Measurements from ENCODE around the gene IGFN1. TPM values are rescaled to one million over a fixed set of nuclear protein-coding genes. Genes with fewer than 3 reads are reported as not detected.

Gene IGFN1
- total and polyA plus RNA-seq, 3 donors from 2014 or later: 8.2 to 16.4 (median 12.5) TPM

GRCh38 chr1:201248721-201249559 is 58.3 kb downstream of the IGFN1 start:
- H3K36me3 ChIP-seq (ENCODE audit: low read depth, missing control alignments): no peaks in the 10 kb centered on the region
- no peak overlapping the region for H3K27ac ChIP-seq
- intact Hi-C loops (cut with DNase I; ENCODE audit: low total_unique reads): no loop called here
- no peaks in the 10 kb centered on the region for H3K4me1 ChIP-seq
- no peaks in the 10 kb centered on the region for H3K27me3 ChIP-seq
- DNase-seq: no peak
- H3K4me3 ChIP-seq: no peak overlapping the region
- TF ChIP-seq CTCF (IDR thresholded peaks at IDR 0.05): no peak
- TF ChIP-seq POLR2A (IDR thresholded peaks at IDR 0.05): no peak
- H3K9me3 ChIP-seq: no peaks in the 10 kb centered on the region
- WGBS, 2 donors: 82 to 96% methylated on average over 12 to 14 of the region's 14 CpGs

DNA sequence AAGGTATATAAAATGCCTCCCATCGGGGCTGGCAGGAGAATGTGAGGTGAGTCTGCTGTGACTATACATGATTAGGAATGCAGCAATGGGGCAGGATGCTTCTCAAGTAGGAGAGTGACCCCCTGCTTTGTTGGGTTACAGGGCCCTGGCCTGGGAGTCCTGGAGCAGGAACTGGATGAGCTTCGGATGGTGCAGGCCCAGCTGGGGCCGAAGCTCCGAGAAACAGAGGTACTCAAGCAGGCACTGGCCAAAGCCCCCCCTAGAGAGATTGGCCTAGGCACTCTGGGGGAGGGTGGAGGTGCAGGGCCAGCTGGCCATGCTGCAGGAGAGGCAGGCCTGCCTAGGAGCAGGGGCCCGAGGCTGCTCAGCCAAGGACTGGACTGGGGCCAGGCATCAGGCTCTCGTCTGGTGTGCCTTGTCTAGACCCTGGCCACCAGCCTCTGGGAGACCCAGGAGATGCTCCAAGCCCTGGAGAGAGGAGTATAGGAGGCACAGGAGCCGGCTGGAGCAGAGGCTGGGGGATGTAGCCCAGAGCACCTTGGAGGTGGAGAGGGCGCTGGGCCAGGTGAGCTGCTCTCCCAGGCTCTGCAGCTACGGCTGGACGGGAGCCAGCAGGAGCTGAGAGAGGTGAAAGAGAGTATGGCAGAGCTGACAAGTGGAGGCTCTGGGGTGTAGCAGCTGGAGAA is 59.8 kb downstream of the IGFN1 start:
- Histone ChIP-seq H3K9me3 (no peaks in the 10 kb centered on the region), H3K4me1 (no peaks in the 10 kb centered on the region), H3K4me3 (no peak overlapping the region), H3K27ac (no peak overlapping the region), H3K36me3 (ENCODE audit: low read depth, missing control alignments) (no peaks in the 10 kb centered on the region), H3K27me3 (no peaks in the 10 kb centered on the region)
- intact Hi-C loops (cut with DNase I; ENCODE audit: low total_unique reads): loop anchor here (10.0 kb wide), 1 partner anchor 114 kb away; no protein-coding TSS in a partner anchor
- 65 to 68% methylated on average over 6 to 10 of the region's 10 CpGs for WGBS, 2 donors
- no peak for DNase-seq
- TF ChIP-seq CTCF (IDR thresholded peaks at IDR 0.05) (no peak), POLR2A (IDR thresholded peaks at IDR 0.05) (no peak)

DNA sequence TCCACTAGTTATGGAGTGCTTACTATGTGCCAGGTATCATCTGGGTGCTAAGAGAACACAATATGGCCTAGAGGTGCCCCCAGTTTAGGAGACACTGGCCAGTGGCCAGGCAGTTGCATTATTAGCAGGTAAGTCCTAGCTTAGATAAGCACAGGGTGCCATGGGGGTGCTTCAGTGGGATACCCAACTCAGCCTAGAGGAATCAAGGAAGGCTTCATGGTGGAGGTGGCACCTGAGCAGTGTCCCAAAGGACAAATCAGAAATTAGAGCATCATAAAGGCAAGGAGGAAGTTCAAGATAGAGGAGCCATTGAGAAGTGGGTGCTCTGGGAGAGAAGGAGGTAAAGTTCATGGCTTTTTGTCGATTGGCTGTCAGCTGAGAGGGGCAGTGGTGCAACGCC is 60.8 kb downstream of the IGFN1 start:
- no peaks in the 10 kb centered on the region for H3K4me1 ChIP-seq
- TF ChIP-seq POLR2A (IDR thresholded peaks at IDR 0.05): no peak
- TF ChIP-seq CTCF (IDR thresholded peaks at IDR 0.05): no peak
- 81 to 85% methylated on average over 2 of the region's 2 CpGs for WGBS, 2 donors
- DNase-seq: no peak
- no peaks in the 10 kb centered on the region for H3K9me3 ChIP-seq
- H3K27me3 ChIP-seq: no peaks in the 10 kb centered on the region
- no peak overlapping the region for H3K27ac ChIP-seq
- intact Hi-C loops (cut with DNase I; ENCODE audit: low total_unique reads): loop anchor here (10.0 kb wide), 1 partner anchor 113 kb away; no protein-coding TSS in a partner anchor
- H3K36me3 ChIP-seq (ENCODE audit: low read depth, missing control alignments): no peaks in the 10 kb centered on the region
- H3K4me3 ChIP-seq: no peak overlapping the region

- Histone ChIP-seq H3K4me1 (no peaks in the 10 kb centered on the region), H3K9me3 (no peaks in the 10 kb centered on the region), H3K4me3 (no peak overlapping the region), H3K27me3 (no peaks in the 10 kb centered on the region), H3K27ac (no peak overlapping the region), H3K36me3 (ENCODE audit: low read depth, missing control alignments) (no peaks in the 10 kb centered on the region)
- WGBS, 2 donors: 65 to 80% methylated on average over 9 to 11 of the region's 11 CpGs
- intact Hi-C loops (cut with DNase I; ENCODE audit: low total_unique reads): loop anchor here (10.0 kb wide), 1 partner anchor 113 kb away; no protein-coding TSS in a partner anchor
- DNase-seq: no peak
- no peak for TF ChIP-seq CTCF (IDR thresholded peaks at IDR 0.05)
- TF ChIP-seq POLR2A (IDR thresholded peaks at IDR 0.05): no peak
These were observed 61.3 kb downstream of the IGFN1 start for GRCh38 chr1:201251851-201252430.
